IPS DF 6.9 (cell line): ENCODE measurements around the gene KIR3DL3.
"Not testable (repeated sequence)": the region's sequence is repeated elsewhere in the genome, so short reads cannot be mapped to it uniquely, and the experiment has no call there.

ENCODE experiments used
- DNase-seq: peaks from one replicate; pipeline ENCODE4 v3.0.0-alpha.2; 2013; ENCODE audit warnings: low read depth, low spot score
- H3K27ac ChIP-seq: one replicate; pipeline ENCODE4 v1.5.1; 2013; ENCODE audit warnings: low read length, control low read depth
- H3K27me3 ChIP-seq: 2 replicates; pipeline ENCODE4 v1.6.1; 2013; ENCODE audit warnings: mild to moderate bottlenecking, low read length; ENCODE audit not compliant: control insufficient read depth, insufficient read depth
- H3K36me3 ChIP-seq: 2 replicates; pipeline ENCODE4 v1.6.1; 2013; ENCODE audit warnings: low read length; ENCODE audit not compliant: control insufficient read depth, insufficient read depth
- H3K4me1 ChIP-seq: 2 replicates; pipeline ENCODE4 v1.6.1; 2013; ENCODE audit warnings: low read length; ENCODE audit not compliant: control insufficient read depth, insufficient read depth
- H3K4me3 ChIP-seq: 2 replicates; pipeline ENCODE4 v1.5.1; 2013; ENCODE audit warnings: mild to moderate bottlenecking, low read length
- H3K9me3 ChIP-seq: 2 replicates; pipeline ENCODE4 v1.6.1; 2013; ENCODE audit warnings: low read length, inconsistent platforms; ENCODE audit not compliant: control insufficient read depth, insufficient read depth
- WGBS: extraction: QIAGEN DNeasy Blood & Tissue Kit; methylation state at CpG from one replicate; pipeline ENCODE4 v1.1.7; 2013; ENCODE audit warnings: mixed read lengths, missing lambda C conversion rate; ENCODE audit not compliant: insufficient read length, insufficient coverage; 5-methylcytosine and 5-hydroxymethylcytosine counted together

KIR3DL3 gene

DNA sequence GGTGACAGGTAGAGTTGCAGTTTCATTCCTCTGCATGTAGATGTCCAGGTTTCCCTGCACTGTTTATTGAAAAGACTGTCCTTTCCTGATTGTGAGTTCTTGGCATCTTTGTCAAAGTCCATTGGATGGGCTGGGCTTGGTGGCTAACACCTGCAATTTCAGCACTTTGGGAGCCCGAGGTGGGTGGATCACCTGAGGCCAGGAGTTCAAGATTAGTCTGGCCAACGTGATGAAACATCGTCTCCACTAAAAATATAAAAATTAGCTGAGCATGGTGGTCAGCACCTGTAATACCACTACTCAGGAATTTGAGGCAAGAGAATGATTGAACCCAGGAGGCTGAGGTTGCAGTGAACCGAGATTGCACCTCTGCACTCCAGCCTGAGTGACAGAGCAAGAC is 53.6 kb downstream of the KIR3DL3 start:
- DNase-seq, H3K9me3 ChIP-seq, H3K27ac ChIP-seq, H3K4me3 ChIP-seq, H3K36me3 ChIP-seq, H3K4me1 ChIP-seq, H3K27me3 ChIP-seq: not testable (repeated sequence)
- WGBS: no CpG with 5 or more reads among the region's 4 CpGs

DNA sequence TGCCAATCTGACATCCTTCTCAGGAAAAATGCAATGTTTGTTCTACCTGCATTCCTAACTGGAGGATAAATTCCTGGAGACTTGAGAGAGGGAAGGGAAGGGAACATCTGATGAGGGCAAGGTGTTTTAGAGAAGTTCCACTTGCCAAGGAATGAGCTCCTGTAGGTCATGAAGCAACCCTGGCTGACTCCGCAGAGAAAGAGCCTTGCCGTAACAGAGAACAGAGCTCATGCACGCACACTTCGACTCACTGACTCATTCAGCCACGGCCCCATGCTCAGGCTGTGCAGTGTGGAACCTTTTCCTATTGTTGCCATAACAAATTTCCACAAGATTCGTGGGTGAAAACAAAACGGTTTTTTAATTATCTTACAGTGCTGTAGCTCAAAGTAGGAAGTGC is 54.7 kb downstream of the KIR3DL3 start:
- not testable (repeated sequence) for H3K4me3 ChIP-seq, H3K27me3 ChIP-seq, H3K4me1 ChIP-seq, H3K9me3 ChIP-seq, H3K36me3 ChIP-seq, DNase-seq, H3K27ac ChIP-seq
- no CpG with 5 or more reads among the region's 7 CpGs for WGBS

GRCh38 chr19:54782916-54783315 is 58.7 kb downstream of the KIR3DL3 start:
- not testable (repeated sequence) for H3K27ac ChIP-seq, H3K9me3 ChIP-seq, H3K36me3 ChIP-seq, H3K27me3 ChIP-seq, H3K4me1 ChIP-seq, DNase-seq, H3K4me3 ChIP-seq
- WGBS: no CpG with 5 or more reads among the region's 4 CpGs
